ENCODE measurements around the gene NFAT5. TPM values are rescaled to one million over a fixed set of nuclear protein-coding genes. Genes with fewer than 3 reads are reported as not detected.
"Not testable (repeated sequence)": the region's sequence is repeated elsewhere in the genome, so short reads cannot be mapped to it uniquely, and the experiment has no call there.

NFAT5 gene
- total RNA-seq, 2 donors from 2014 or later: 43.0 to 55.3 TPM

GRCh38 chr16:69584493-69584892 lies 18.7 kb downstream of the NFAT5 start:
- DNase-seq (ENCODE audit: low spot score); intact Hi-C loops (cut with DNase I): not testable (repeated sequence)

- DNase-seq (ENCODE audit: low spot score): no peak
- intact Hi-C loops (cut with DNase I): no loop called here
Observed at GRCh38 chr16:69589434-69590269, 23.9 kb downstream of the NFAT5 start.

GRCh38 chr16:69590590-69590989 lies 24.8 kb downstream of the NFAT5 start:
- intact Hi-C loops (cut with DNase I): no loop called here
- no peak for DNase-seq (ENCODE audit: low spot score)

- intact Hi-C loops (cut with DNase I): no loop called here
Observed at GRCh38 chr16:69593751-69594255, 28.0 kb downstream of the NFAT5 start.

GRCh38 chr16:69595127-69596036 lies 29.6 kb downstream of the NFAT5 start:
- intact Hi-C loops (cut with DNase I): no loop called here

More at GRCh38 chr16:69593751-69594255, 28.0 kb downstream of the NFAT5 start:
- DNase-seq (ENCODE audit: low spot score): no peak

GRCh38 chr16:69596801-69597200 lies 31.0 kb downstream of the NFAT5 start:
- intact Hi-C loops (cut with DNase I): no loop called here

More at GRCh38 chr16:69595127-69596036, 29.6 kb downstream of the NFAT5 start:
- DNase-seq (ENCODE audit: low spot score): no peak

GRCh38 chr16:69598045-69598444 lies 32.3 kb downstream of the NFAT5 start:
- intact Hi-C loops (cut with DNase I): no loop called here
- no peak for DNase-seq (ENCODE audit: low spot score)

More at GRCh38 chr16:69596801-69597200, 31.0 kb downstream of the NFAT5 start:
- no peak for DNase-seq (ENCODE audit: low spot score)

- no peak for DNase-seq (ENCODE audit: low spot score)
- intact Hi-C loops (cut with DNase I): no loop called here
Observed at GRCh38 chr16:69599731-69600130, 34.0 kb downstream of the NFAT5 start.

- DNase-seq (ENCODE audit: low spot score): no peak
- intact Hi-C loops (cut with DNase I): no loop called here
Observed at GRCh38 chr16:69600202-69600601, 34.4 kb downstream of the NFAT5 start.

GRCh38 chr16:69601250-69601649 lies 35.5 kb downstream of the NFAT5 start:
- intact Hi-C loops (cut with DNase I): no loop called here
- DNase-seq (ENCODE audit: low spot score): no peak

- DNase-seq (ENCODE audit: low spot score): no peak
- intact Hi-C loops (cut with DNase I): no loop called here
Observed at GRCh38 chr16:69606985-69607384, 41.2 kb downstream of the NFAT5 start.

GRCh38 chr16:69607674-69608073 lies 41.9 kb downstream of the NFAT5 start:
- DNase-seq (ENCODE audit: low spot score): no peak
- intact Hi-C loops (cut with DNase I): no loop called here

- intact Hi-C loops (cut with DNase I): no loop called here
Observed at GRCh38 chr16:69610356-69610755, 44.6 kb downstream of the NFAT5 start.

GRCh38 chr16:69611103-69611640 lies 45.4 kb downstream of the NFAT5 start:
- intact Hi-C loops (cut with DNase I): no loop called here
- no peak for DNase-seq (ENCODE audit: low spot score)

More at GRCh38 chr16:69610356-69610755, 44.6 kb downstream of the NFAT5 start:
- DNase-seq (ENCODE audit: low spot score): no peak

GRCh38 chr16:69613378-69614154 lies 47.8 kb downstream of the NFAT5 start:
- DNase-seq (ENCODE audit: low spot score): no peak
- intact Hi-C loops (cut with DNase I): no loop called here

- DNase-seq (ENCODE audit: low spot score): no peak
- intact Hi-C loops (cut with DNase I): no loop called here
Observed at GRCh38 chr16:69615528-69615927, 49.8 kb downstream of the NFAT5 start.

- no peak for DNase-seq (ENCODE audit: low spot score)
- intact Hi-C loops (cut with DNase I): no loop called here
Observed at GRCh38 chr16:69616082-69616481, 50.3 kb downstream of the NFAT5 start.

GRCh38 chr16:69618307-69618706 lies 52.5 kb downstream of the NFAT5 start:
- intact Hi-C loops (cut with DNase I): no loop called here
- DNase-seq (ENCODE audit: low spot score): no peak

GRCh38 chr16:69618721-69619120 lies 53.0 kb downstream of the NFAT5 start:
- intact Hi-C loops (cut with DNase I): no loop called here
- no peak for DNase-seq (ENCODE audit: low spot score)
